SKM-1 treated with dmso at 0.1 percent for 144 hours (cell line): Measurements from ENCODE around the gene EPHA8.

Experiments
- DNase-seq: peaks from one replicate; lab custom pipeline; 2025; ENCODE audit not compliant: unreplicated experiment; lab: John Stamatoyannopoulos, UW

The EPHA8 gene

DNA sequence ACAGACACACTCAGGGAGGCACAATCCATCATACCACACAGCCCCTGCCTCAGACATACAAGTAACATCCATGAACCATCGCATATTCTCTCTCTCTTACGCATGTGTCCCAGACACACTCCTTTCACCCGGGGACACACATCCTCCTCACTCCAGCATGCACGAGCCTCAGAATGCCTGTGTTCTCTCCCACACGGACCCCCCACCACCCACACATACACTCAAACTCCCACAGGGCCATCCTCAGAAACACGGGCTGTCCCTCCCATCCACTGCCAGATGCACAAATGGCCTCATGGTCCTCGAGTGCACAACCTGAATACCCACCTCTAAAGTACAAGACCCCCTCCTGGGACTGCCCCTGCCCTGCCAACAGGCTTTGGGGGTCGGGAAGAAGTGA lies 78.0 kb downstream of the EPHA8 start:
- DNase-seq: no peak

DNA sequence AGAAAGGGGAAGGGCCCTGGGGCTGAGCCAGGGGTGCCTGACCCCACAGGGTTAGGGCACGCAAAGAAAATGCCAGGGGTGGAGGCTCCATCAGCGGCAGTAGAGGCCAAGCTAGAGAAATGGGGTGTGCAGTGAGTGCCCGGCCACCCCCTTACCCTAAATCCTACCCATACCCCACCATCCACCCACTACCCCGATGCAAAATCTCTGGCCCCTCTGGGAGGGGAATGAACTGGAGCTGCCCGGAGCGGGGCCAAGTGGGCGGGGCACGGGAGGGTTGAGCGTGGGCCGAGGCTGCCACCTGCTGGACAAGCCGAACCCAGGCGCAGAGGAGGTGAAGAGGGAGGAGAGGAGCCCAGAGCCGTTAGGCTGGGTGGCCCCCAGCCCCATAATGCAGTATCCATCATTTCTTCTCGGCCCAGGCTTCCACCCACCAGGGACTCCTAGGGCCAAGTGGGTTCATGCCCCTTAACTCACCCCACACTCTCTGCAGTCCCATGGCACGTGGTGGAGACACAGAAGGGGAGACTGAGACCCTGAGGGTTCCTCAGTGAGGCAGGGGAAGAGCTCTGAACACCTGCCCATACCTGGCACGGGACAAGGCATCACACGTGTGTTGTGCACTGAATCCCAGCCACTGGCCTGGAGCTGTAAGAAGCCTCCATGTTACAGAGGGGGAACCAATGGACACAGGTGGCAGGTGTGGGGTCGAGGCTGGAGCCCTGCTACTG lies 78.8 kb downstream of the EPHA8 start:
- peak; percentile 43 for DNase-seq

DNA sequence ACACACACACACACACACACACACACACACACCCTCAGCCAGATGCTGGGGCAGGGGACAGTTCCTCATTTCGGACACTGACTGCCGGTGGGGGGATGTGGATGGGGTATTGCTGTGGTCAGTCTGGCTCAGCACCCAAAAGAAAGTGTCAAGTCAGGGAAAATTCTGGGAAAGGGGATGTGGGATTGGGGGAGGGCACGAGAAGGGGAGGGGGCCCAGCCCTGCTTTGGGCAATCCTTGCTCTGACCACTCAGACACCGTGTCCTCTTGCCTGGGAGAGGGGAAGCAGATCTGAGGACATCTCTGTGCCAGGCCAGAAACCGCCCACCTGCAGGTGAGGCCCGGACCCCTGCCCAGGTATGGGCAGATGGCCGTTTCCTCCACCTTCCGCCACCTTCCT lies 80.1 kb downstream of the EPHA8 start, which contains the start of gene C1QC:
TSS of gene C1QC (plus strand) at position 253 of the 400 bp plus-strand sequence. CDS start 391 bp downstream, outside the sequence.
- no peak for DNase-seq

DNA sequence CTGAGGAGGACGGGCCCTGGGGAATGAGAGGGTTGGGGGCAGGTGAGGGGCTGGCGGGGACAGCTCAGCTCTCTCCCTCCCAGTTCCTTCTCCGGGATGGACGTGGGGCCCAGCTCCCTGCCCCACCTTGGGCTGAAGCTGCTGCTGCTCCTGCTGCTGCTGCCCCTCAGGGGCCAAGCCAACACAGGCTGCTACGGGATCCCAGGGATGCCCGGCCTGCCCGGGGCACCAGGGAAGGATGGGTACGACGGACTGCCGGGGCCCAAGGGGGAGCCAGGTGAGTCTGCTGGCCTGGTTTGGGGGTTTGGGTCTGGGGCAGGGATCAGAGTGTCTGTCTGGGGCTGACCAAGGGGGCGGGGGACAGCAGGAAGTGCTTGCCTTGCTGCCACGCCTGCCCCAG lies 80.6 kb downstream of the EPHA8 start:
- DNase-seq: no peak

DNA sequence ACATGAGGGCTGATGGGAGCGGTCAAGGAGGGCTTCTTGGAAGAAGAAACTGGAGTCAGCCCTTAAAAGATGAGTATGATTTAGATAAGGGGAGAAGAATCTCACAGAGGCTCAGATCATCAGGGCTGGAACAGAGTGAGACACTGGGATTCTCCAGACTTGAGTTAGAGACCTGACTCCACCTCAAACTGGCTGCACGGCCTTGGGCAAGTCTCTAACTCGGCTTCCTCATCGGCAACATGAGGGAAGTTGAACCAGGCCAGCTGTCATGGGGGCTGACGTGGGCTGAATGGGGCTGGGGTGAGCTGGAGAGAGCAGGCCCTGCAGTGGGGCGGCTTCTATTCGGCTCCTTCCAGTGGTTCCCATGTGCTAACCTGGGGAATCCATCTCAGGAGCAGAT lies 82.6 kb downstream of the EPHA8 start:
- DNase-seq: no peak

DNA sequence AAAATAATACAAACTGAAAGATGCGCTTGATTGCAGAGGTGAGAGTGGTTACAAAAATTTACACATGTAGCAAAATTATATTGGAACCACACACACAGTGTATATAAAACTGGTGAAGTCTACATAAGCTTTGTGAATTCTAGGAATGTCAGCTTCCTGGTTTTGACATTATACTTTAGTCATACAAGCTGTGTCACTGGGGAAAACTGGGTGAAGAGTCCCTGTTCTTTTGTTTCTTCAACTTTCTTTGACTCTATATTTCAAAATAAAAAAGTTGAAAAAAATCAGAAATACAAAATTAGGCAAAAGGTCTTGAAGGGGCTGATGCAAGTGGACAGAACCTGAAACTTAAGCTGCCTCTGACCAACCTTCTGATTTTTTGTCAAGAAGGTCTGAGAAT lies 83.1 kb downstream of the EPHA8 start:
- no peak for DNase-seq

DNA sequence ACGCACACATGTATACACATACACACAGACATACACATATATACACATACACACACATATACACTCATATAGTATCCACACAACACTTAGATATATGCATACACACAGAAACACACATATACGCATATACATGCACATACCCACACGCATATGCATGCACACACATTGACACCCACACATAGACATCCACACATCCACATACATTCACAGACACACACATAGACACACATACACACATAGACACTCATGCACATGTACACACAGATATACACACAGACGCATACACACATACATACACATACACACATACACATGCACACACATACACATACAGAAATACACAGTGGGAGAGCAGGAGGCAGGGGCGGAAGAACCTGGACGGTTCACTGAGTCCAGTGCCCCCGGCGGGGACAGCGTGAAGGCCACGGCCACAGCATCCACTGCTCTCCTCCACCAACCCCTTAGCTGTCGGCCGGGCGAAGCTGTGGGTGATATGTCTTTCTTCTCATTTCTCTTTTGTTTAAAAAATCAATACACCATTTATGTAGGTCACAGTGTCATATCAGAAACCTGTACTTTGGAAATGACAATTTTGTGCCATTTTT lies 86.9 kb downstream of the EPHA8 start:
- no peak for DNase-seq

DNA sequence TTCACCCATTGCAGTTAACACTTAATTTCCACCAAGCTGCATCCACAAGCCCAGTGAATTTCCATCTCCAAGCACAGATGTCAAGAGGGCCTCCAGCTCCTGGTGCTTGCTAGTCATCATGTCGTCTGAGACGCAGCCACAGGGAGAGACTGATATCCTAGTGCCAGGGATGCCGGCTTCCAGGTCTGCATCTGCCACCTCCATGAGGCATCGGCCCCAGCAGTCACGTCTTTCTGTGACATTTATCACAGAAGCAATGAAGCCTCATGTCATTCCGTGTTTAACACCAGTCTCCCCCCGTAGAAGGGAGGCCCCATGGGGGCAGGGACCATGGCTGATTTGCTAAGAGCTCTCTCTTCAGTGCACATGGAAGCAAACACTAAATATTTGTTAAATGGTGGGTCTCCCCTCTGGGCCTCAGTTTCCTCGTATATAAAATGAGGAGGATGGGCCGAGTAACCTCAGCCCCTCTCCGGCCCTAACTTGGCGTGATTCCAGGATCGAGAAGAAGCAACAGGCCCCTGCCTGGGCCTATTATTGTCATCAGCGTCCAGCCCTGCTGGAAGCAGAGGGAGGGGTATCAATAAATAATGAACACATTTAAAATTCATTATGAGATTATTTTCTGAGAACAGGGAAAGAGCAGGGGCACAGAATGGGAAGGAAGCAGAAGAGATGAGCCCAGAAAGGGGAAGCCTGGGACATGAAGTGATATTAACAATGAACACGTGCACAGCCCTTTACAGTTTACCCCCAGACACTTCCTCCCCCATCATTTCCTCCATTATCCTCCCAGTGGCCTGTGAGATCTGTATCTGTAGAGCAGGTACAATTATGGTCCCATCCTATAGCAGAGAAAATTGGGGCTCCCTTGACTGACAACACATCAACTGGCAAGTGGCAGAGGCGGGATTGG lies 88.9 kb downstream of the EPHA8 start:
- DNase-seq: peak; percentile 10

DNA sequence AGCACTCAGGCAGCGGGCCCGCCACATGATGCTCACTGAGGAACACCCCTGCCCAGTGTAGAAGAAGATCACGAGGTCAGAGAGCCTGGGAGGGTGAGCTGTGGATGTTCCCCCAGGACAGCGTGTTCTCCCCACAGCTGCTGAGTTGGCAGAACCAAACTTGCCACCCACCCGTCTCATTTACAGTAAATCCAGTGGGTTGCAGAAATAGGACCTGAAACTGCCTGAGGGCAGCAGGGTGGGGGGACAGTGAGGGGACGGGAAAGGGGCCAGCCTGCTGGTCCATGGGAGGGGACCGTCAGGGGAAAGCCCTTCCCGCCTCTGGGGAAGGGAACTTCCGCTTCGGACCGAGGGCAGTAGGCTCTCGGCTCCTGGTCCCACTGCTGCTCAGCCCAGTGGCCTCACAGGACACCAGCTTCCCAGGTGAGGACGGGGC lies 89.6 kb downstream of the EPHA8 start, which contains the start of gene C1QB:
TSS of gene C1QB (plus strand) at position 356 of the 436 bp plus-strand sequence. CDS start 6,227 bp downstream, outside the sequence.
- DNase-seq: no peak
